GM19238 (cell line): ENCODE data around the gene PLB1.

Source experiments
- DNase-seq: peaks from one replicate; pipeline ENCODE4 v3.0.0; 2011; ENCODE audit warnings: low spot score; ENCODE audit not compliant: insufficient read length

PLB1 gene

GRCh38 chr2:28639836-28640235, 144.0 kb downstream of the PLB1 start:
- DNase-seq, result no peak

- DNase-seq, result no peak
Measured at GRCh38 chr2:28640260-28640907, 144.5 kb downstream of the PLB1 start.

DNA sequence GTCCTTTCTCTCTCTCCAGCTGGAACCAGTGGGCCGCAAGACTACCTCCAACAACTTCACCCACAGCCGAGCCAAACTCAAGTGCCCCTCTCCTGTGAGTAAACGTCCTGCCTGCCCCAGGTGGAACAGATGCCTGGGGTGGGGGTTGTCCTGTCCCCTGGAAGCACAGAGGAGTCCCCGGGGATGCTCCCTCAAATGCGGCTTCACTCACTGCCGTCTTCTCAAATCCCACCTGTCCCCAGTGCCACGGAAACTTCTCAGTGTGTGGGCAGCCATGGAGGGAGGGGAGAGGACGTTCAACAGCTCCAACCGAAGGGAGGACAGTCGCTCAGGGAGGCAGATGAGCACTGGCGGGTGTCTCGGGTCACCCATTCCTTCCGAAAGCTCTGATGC, 145.0 kb downstream of the PLB1 start:
- DNase-seq, result no peak

GRCh38 chr2:28642796-28643195, 146.9 kb downstream of the PLB1 start:
- DNase-seq, result no peak

DNA sequence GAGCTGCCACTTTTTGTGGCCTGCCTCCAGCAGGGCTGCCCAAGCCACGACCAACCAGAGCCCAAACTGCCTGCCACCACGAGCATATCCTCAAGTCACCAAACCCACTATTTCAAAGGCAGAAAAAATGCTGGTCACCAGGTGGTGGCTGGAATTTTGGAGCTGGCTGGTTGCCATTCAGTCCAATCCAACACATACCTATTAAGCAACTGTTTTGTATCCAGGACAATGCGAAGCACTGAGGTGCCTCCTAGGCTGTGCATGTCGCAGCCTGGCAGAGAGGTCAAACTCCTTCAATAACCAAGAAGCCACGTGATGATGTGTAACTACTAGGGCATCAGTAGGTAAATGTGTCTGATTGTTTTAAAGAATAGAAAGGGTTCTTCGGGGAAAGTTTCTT, 147.5 kb downstream of the PLB1 start:
- DNase-seq, result no peak

GRCh38 chr2:28643911-28644334, 148.1 kb downstream of the PLB1 start:
- no peak for DNase-seq

DNA sequence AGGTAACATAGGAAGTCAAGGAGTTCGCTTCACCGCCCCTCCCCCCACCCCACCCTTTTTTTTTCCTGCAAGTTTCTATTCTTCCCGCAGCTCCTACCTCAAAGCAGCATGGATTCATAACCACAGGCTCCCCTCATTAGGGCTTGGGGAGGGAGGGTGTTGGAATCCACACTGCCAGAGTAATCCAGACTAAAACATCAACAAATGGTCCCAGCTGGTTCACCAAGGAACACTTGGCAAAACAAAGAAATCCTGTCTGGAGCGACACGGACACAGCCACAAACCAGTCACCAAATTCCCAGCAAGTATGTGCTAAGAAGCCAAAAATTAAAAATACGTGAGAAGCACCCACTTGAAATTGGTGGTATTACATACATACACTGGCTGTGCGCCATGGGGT, 148.9 kb downstream of the PLB1 start:
- no peak for DNase-seq

DNA sequence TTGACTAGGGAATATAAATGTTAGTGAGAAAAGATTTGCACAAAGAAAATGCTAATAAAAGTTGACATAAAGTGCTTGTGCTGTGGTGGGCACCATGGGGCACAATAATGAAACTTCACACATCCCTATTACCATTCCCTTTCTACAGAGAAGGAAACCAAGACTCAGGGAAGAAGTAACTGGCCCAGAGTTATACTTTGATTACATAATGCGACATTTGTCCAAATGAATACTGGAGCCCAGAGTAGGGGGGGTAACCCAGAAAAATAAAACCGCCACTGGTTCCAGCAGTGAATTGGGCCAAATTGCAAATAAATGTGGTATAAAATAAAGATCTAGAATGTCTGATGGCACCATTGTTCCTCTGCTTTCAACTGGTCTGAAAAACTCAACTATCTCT, 149.7 kb downstream of the PLB1 start:
- DNase-seq, result no peak

- no peak for DNase-seq
Measured at GRCh38 chr2:28647682-28648081, 151.8 kb downstream of the PLB1 start.

- no peak for DNase-seq
Measured at GRCh38 chr2:28648147-28648546, 152.3 kb downstream of the PLB1 start.

DNA sequence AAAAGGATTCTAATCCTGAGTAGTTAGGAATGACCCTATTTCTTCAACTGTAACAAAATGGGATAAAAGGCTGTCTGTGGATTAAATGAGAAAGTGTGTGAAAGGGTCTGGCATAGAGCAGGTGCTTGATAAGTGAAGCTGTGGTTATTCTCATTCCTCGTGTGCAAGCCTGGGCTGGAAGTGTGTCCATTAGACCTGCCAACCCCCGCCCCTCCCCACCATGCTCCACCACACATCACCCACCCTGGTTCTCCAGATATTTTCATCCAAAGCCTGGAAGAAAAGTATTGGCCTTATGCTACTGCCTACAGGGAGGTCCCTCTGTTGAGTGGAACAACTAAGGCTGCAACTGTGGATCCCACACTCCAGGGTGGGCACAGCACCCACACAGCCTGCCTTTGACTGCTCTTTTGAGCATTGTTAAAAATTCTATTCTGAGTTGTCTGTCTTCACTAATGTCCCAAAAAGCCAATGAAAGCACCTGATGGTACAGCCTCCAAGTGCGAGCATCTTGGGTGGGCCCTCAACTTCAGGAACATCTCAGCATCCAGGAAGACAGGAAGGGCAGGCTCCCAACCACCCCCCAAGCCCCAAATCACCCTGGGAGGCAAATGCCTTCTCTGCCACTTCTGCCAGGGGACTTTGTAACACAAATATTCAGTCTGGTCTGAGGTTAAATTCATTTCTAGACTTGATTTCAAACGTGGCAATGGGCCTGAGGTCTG, 153.0 kb downstream of the PLB1 start:
- DNase-seq, result no peak

DNA sequence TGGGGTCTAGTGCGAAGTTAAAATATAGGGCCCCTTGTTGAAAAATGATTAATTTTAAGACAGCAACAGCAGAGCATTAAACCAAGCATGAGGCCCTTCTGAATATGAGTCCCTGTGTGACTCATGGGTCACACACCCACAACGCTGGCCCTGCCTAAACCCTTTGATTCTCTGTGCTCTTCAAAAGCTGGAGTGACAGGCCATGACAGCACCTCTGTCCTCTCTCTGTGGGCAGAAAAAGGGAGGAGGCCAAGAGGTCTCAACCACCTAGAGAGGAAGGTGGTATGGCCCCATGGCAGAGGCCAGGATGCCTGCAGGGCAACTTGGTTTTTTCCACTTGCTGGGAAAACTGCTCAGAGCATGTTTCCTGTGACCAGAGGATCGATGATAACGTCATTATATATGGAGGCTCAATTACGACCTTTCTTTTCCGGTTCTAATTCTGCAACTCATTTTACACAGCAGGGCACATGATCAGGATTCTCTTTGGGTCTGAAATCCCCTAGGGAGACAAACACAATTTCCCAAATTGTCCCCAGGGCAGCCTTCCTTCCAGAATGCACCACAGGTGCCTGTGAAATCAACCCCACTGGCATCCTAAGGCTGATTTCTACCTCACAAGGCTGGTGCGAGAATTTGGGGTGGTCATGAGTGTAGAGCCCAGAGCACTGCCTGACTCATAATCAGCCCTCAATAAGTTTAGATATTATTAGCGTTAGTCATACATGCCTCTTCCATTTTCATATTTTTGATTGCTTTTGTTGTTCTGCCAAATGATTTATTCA, 153.8 kb downstream of the PLB1 start:
- DNase-seq, result no peak

- no peak for DNase-seq
Measured at GRCh38 chr2:28650266-28650584, 154.4 kb downstream of the PLB1 start.

- no peak for DNase-seq
Measured at GRCh38 chr2:28652217-28652616, 156.4 kb downstream of the PLB1 start.

DNA sequence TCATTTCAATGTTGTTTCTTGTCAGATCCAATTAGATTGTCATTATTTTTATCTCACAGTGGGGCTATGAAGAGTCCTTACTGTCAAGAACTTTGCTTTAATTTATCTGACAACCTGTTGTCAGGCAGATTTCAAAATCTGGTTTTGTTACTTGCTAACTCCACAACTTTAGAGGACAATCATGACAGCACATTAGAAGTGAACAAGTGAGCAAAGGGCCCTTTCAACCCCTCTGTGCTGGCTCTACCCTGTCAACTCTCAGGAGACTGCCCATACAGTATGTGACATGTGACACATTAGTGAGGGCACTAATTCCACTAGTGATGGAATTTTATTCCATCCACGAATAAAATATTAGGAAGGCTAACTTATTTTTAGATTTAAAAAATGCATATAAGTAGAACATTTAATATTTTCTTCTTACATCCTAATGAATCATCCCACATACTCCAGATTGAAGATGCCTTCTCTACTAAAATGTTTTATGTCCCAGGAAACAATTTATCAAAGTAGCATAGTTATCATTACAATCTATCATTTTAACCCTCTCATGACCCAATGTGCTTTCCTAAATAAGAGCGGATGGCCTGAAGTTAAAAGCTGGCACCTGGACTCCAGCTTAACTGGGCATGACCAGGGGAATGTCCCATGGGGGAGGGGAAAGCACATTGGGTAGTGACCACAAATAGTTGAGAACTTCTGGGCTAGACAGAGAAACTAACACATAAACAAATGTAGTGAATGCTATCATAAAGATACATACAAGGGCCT, 158.2 kb downstream of the PLB1 start:
- DNase-seq, result no peak

GRCh38 chr2:28654663-28655320, 158.9 kb downstream of the PLB1 start:
- DNase-seq, result no peak

DNA sequence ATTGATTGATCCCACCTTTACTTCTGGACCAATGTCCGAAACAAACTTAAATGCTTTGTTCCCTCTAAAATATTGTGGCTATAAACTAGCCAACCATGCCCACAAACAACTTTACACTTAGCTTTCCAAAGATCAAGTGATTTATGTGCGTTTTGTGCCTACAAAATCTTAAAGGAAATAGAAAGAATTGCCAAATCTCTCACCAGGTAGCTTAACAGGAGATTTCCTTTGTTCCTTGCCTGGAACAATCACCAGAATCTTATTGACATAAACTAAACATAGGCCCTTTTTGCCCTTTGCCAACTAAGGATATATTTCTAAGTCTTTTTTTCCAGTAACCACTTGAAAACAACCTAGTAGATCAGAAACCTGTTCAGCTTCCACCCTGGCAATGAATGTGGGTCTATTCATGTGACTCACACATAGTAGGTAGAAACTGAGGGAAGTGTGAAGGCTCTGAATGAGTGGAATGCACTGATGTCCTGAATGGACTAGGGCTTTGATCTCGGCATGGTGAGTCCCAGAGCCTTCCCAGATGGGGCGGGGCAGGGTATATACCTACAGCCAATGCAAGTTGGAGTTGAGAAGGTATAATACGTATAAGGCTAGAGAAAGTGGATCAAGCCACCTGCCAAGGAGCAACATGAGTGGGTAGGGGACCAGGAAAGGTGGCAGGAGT, 161.2 kb downstream of the PLB1 start:
- DNase-seq, result no peak

DNA sequence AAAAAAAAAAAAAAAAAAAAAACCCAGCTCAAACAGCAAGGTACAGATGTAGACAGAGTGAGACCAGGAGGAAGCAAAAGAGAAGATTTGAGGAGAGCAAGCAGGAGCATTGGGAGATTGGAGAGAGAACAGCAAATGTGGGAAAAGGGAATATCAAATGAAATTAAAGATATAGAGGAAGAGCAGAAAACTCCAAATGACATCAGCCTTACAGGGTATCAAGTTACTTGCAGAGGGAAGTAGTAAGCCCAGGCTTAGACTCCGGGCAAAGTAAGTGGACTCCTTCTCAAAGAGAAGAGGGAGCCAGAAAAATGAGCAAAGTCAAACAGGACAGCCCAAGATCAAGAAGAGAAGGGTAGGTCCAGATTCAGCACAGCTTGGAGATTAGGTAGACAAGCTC, 162.5 kb downstream of the PLB1 start:
- DNase-seq, result no peak

GRCh38 chr2:28659127-28659526, 163.3 kb downstream of the PLB1 start:
- no peak for DNase-seq

DNA sequence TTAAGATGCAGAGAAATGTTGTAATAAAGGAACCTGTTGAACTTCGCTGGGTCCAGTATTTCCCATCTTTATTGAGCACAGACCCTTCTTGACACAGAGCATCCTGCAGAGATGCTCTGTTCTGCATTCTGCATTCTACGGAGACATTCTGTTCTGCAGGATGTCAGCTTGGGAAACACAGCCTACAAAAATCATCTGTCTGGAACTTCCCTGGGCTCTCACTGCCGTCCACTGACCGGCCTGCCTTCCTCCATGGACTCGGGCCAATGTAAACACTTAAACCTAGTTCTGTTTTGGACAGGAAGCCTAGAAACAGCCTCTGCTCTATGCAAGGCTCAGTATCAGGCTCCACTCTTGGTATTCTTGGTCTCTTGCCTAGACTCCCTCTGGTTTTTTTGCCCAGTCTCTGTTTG, 165.7 kb downstream of the PLB1 start:
- DNase-seq, result no peak

GRCh38 chr2:28662044-28662443, 166.2 kb downstream of the PLB1 start:
- no peak for DNase-seq
